GM12872 (cell line): Measurements from ENCODE around the gene HDAC7.
A peak's percentile ranks its signal among the peaks of the same experiment; 100 is the strongest.

ENCODE experiments used
- TF ChIP-seq, protein P1 (sequence below): IDR thresholded peaks from 3 replicates; pipeline ENCODE4 v1.5.1; 2011; ENCODE audit warnings: low read depth, mild to moderate bottlenecking, low read length, moderate library complexity; ENCODE audit not compliant: insufficient read depth

Gene HDAC7

DNA sequence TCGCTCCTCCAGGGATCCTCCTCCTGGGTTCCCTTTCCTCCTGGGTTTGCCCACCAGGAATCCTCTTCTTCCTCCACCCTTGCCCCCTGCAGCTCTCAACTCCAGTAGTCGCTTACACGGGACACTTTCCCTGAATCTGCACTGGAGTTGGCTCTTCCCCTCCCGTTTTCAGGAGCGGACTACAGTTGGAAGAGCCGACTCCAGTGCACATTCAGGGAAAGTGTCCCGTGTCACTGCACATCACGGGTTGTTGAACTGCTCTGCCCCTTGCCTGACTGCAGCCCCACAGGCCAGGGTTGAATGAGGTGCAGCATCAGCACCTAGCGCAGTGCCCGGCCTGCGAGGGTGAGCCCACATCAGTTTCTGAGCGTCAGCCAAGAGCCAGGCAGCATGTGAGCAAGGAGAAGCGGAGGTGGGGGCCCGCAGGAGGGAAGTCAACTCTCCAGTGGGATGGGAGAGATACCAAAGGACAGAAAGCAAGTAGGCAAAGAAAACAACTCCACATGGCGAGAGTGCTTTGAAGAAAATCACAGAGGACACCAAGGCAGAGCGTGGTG, 74.1 kb downstream of the HDAC7 start:
- TF ChIP-seq, protein P1, sequence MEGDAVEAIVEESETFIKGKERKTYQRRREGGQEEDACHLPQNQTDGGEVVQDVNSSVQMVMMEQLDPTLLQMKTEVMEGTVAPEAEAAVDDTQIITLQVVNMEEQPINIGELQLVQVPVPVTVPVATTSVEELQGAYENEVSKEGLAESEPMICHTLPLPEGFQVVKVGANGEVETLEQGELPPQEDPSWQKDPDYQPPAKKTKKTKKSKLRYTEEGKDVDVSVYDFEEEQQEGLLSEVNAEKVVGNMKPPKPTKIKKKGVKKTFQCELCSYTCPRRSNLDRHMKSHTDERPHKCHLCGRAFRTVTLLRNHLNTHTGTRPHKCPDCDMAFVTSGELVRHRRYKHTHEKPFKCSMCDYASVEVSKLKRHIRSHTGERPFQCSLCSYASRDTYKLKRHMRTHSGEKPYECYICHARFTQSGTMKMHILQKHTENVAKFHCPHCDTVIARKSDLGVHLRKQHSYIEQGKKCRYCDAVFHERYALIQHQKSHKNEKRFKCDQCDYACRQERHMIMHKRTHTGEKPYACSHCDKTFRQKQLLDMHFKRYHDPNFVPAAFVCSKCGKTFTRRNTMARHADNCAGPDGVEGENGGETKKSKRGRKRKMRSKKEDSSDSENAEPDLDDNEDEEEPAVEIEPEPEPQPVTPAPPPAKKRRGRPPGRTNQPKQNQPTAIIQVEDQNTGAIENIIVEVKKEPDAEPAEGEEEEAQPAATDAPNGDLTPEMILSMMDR, result no peak

DNA sequence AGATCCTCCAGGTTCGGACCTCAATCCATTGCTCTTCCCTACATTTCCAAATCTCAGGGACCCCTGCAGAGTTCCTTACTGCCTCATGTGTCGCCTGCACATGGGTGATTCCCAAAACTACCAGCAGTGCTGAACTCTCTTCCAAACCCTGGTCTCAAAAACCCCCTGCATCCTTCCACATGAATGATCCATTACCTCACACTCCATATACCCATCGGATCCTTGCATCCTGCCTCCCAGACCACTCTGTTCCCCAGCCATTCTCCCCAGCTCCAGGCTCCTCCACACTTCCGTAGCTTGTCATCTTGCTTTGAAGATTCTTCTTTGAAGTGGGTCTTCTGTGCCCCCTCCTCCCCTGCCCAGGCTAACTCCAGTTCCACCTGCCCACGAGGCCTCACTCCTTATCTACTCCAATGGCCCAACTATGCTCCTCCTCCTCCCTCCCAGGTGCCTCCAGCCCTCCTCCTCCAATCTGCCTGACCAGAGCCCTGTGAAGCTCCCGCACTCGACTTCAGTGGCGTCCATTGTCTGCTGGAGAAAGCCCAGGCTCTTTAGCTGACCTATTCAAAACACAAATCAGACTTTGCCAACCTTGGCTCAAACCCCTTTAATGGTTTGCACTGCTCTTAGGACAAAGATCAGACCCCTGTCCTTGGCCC, 74.8 kb downstream of the HDAC7 start:
- TF ChIP-seq, protein P1, result no peak

DNA sequence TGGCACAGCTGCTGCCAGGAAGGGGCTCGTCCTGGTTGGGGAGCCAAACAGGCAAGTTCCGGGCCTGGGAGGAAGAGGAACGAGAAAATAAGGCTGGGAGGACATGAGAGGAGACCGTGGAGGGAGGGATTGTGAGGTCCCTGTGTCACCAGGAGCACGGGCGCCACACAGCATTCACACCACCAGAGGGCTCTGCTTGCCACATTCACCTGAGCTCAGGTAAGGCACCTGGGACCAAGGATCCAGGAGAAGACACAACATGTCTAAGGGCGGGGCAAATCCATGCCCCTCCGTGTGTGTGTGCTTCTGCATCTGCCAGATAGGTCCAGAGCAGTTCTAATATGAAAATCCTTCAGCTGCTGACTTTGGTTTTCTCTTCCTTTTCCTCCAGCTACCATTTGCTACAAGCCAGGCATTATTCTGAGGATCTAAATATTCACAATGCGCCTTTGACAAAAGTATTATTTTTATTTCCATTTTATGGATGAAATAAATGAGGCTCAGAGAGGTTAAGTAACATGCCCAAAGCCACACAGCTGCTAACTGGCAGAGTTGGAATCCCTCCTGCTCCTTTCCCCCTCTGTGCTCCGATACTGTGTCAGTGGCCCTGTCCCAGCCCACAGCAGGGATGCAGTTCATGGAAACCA, 75.6 kb downstream of the HDAC7 start:
- TF ChIP-seq, protein P1, result peak; percentile 70

DNA sequence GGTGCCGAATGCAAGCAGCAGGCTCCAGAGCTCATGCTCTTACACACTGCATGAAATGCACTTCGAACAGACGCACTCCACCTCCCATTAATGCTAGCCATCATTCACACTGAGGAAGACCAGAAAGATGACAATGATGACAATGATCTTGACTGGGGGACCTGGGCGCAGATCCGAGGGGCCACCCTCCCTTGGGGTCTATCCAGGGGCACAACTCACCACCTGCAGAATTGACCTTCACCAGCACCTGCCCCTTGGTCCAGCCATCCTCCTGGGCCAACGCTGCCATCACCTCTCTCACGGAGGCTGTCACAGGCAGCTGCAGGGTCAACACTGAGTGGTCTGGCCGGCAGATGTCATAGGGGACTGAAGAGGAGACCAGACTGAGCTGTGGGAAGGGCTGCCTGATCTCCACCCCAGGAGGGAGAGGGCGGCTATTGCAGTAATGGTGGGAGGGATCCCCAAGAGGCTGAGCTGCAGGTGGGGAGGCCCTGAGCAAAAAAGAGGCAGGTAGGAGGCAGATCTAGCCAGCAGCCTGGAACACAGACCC, 76.3 kb downstream of the HDAC7 start:
- TF ChIP-seq, protein P1, result no peak

DNA sequence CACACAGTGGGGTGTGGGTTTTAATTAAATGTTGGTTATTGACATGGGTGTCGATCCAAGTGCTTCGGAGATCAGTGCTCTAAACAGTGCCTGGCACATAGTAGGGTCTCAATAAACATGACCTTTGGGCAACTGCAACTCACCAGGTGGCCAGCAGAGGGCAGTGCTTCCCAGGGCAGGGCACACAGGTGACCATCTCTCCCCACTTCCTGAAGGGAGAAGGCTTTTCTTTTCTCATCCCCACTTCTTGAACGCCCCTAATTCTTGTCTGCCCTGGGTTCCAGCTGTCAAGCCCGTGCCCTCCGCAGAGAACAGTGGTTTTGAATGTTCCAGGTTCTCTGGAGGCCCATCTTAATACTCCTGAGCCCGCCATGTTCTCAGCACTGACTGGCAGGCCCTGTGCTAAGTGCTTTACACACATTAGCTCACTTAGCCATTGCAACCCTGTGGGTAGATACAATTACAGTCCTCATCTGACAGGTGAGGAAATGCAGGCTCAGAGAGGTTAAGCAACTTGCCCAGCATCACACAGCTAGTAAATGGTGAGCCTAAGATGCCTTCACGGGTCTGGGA, 77.4 kb downstream of the HDAC7 start:
- TF ChIP-seq, protein P1, result peak; percentile 99

DNA sequence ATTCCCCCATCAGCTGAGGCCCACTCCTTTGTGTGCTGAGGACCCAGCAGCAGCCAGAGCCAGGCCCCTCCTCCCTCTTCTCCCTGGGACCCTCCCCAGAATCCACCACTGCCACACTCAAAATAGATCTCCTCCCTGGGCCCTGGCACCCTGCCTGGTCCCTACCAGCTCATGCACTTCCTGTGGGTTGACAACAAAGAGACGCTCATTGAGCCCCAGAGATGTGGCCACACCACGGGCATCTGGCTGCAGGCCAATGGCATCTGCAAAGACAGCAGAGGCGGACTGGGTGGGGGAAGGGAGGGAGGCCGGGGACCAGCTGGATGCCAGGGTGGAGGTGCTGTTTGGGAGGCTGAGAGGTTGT, 78.4 kb downstream of the HDAC7 start:
- TF ChIP-seq, protein P1, result no peak

DNA sequence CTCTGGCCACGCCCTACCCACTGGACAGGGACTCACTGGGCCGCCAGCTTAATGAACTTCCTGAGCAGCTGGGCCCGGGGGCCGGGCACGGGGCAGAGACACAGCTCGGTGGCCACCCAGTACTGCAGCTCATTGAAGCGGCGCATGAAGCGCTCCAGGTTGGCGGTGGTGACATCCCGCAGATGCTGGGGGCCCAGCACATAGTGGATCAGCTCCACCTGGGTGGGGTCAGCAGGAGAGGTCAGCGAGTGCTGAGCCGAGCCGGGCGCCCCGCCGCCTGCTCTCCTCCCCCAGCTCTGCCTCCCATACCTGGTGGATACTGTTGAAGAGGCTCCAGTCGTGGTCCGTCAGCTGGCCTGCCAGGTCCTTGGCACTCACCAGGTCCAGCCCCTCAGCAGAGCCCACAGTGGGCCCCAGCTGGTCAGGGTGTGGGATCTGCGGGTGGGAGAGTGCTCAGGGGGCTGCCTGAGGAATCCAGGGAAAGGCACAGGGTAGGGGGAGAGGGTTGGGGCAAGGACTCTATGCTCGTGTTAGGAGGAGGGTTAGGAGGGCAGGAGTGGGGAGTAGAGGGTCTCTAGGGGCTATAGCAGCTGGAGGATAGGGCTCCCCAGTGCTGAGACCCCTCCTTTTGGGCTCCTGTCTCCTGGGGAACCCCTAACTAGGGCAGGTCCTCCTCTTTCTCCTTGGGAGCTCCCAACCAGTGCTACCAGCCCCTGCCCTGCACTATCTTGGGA, 78.9 kb downstream of the HDAC7 start:
- TF ChIP-seq, protein P1, result 0 out of 3 replicates have a peak, but pooled peaks have one; percentile 21
